Mesothelial cell of epicardium (in vitro differentiated cells): ENCODE data around the gene GTF2F1. TPM values are rescaled to one million over a fixed set of nuclear protein-coding genes. Genes with fewer than 3 reads are reported as not detected.

Source experiments
- DNase-seq, 2 experiments: peaks; one replicate each; pipeline ENCODE4 v3.0.0; 2021; ENCODE audit warnings: low spot score in 2 of 2; ENCODE audit not compliant: unreplicated experiment in 2 of 2
- H3K27ac Mint-ChIP-seq: 2 replicates; pipeline ENCODE4 v1.8.0; 2021; ENCODE audit warnings: mixed read lengths
- H3K27me3 Mint-ChIP-seq: 2 replicates; pipeline ENCODE4 v1.8.0; 2021; ENCODE audit warnings: low read depth, mixed read lengths
- H3K36me3 Mint-ChIP-seq: 2 replicates; pipeline ENCODE4 v1.8.0; 2021; ENCODE audit warnings: mixed read lengths
- H3K4me1 Mint-ChIP-seq: 2 replicates; pipeline ENCODE4 v1.8.0; 2021; ENCODE audit warnings: mixed read lengths
- H3K4me3 Mint-ChIP-seq: 2 replicates; pipeline ENCODE4 v1.8.0; 2021; ENCODE audit warnings: mild to moderate bottlenecking, moderate library complexity, mixed read lengths
- H3K9me3 Mint-ChIP-seq: 2 replicates; pipeline ENCODE4 v1.8.0; 2021; ENCODE audit warnings: mixed read lengths
- CTCF ChIP-seq: fragments of 200-600 bp; sonication (generic); IDR thresholded peaks from one replicate; pipeline ENCODE4 v1.5.0; 2021; ENCODE audit warnings: antibody characterized with exemption; ENCODE audit not compliant: unreplicated experiment
- total RNA-seq: library from RNA; stranded (reverse); gene quantifications from 3 replicates; pipeline ENCODE4 v1.2.1, GENCODE V29; 2021

The GTF2F1 gene
- 67.4 to 73.8 TPM (median 68.3 TPM) in 3 replicates for total RNA-seq

- no peak for TF ChIP-seq CTCF
- Mint-ChIP-seq H3K4me3 (peak within 1 kb of the TSS; percentile 96), H3K9me3 (no peaks in the 10 kb centered on the region), H3K27ac (peak within 1 kb of the TSS; percentile 99), H3K27me3 (no peaks in the 10 kb centered on the region), H3K4me1 (peaks cover 24% of the 10 kb centered on the region), H3K36me3 (peaks cover 6% of the 10 kb centered on the region)
- DNase-seq = peak; percentile 94 to 97
These were observed at the start of gene GTF2F1 for GRCh38 chr19:6393074-6393982. TSS of gene GTF2F1 (minus strand) at chr19:6393164. CDS start at chr19:6392995, 169 bp downstream.

- H3K9me3 Mint-ChIP-seq = peaks cover 8% of the 10 kb centered on the region
- no peak for DNase-seq
- no peaks in the 10 kb centered on the region for H3K4me1 Mint-ChIP-seq
- H3K27ac Mint-ChIP-seq = no peak overlapping the region
- no peaks in the 10 kb centered on the region for H3K27me3 Mint-ChIP-seq
- H3K4me3 Mint-ChIP-seq = no peak overlapping the region
- H3K36me3 Mint-ChIP-seq = peaks cover 33% of the 10 kb centered on the region
- no peak for TF ChIP-seq CTCF
These were observed 49.2 kb upstream of the GTF2F1 start for GRCh38 chr19:6442087-6442688.

- Mint-ChIP-seq H3K27me3 (no peaks in the 10 kb centered on the region), H3K9me3 (peaks cover 4% of the 10 kb centered on the region), H3K4me3 (no peak overlapping the region), H3K36me3 (peaks cover 22% of the 10 kb centered on the region), H3K4me1 (no peaks in the 10 kb centered on the region), H3K27ac (no peak overlapping the region)
- DNase-seq = no peak
- TF ChIP-seq CTCF = no peak
These were observed 47.9 kb upstream of the GTF2F1 start for GRCh38 chr19:6440905-6441304.

GRCh38 chr19:6439743-6440142 is 46.8 kb upstream of the GTF2F1 start:
- H3K27ac Mint-ChIP-seq = no peak overlapping the region
- H3K36me3 Mint-ChIP-seq = peaks cover 14% of the 10 kb centered on the region
- no peak for TF ChIP-seq CTCF
- DNase-seq = no peak
- no peak overlapping the region for H3K4me3 Mint-ChIP-seq
- H3K4me1 Mint-ChIP-seq = no peaks in the 10 kb centered on the region
- H3K27me3 Mint-ChIP-seq = no peaks in the 10 kb centered on the region
- no peaks in the 10 kb centered on the region for H3K9me3 Mint-ChIP-seq

GRCh38 chr19:6433663-6434062 is 40.7 kb upstream of the GTF2F1 start, which contains the start of gene SLC25A41:
TSS of gene SLC25A41 (minus strand) at chr19:6433763. CDS start at chr19:6433693, 70 bp downstream.
- Mint-ChIP-seq H3K27me3 (peaks cover 21% of the 10 kb centered on the region), H3K4me1 (no peaks in the 10 kb centered on the region), H3K36me3 (no peaks in the 10 kb centered on the region), H3K4me3 (no peak within 1 kb of the TSS), H3K27ac (no peak within 1 kb of the TSS), H3K9me3 (no peaks in the 10 kb centered on the region)
- DNase-seq = no peak
- no peak for TF ChIP-seq CTCF
